ENCODE measurements around the gene FIGNL1. TPM values are rescaled to one million over a fixed set of nuclear protein-coding genes. Genes with fewer than 3 reads are reported as not detected.

Gene FIGNL1
- total RNA-seq, 1 experiment from 2014 or later = 13.8 TPM

DNA sequence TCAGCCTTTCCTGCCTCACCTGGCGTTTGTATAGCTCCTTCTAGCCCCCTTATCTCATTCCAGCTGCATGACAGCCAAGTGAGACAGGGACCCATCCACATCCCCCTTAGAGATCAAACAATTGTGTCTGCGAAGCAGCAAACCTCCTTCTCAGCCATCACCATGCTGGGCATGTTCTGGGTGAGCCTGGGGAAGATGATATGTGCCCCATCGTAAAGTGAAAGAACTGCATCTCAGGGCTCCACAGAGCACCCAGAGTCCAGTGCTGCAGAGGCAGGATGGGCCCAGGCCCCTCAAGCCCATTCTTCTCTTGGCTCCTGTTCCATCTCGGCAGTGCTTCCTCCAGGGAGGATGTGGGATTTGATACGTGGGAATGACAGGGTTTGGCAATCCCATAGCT lies 43.2 kb downstream of the FIGNL1 start:
- no peak overlapping the region for H2BK20ac ChIP-seq (ENCODE audit: low read depth, low read length, poor library complexity, severe bottlenecking)
- no peak overlapping the region for H4K91ac ChIP-seq (ENCODE audit: insufficient read length, low read depth, low read length)
- H3K27ac ChIP-seq (ENCODE audit: insufficient read length, low read depth, low read length) = no peak overlapping the region
- no peaks in the 10 kb centered on the region for H3K4me1 ChIP-seq (ENCODE audit: insufficient read depth, low read length)
- no CpG with 5 or more reads among the region's 5 CpGs for WGBS (ENCODE audit: extremely low coverage, insufficient read length, low lambda C conversion rate)
- DNase-seq = no peak
- no peak overlapping the region for H3K18ac ChIP-seq (ENCODE audit: insufficient read length, low read depth, low read length)
- H3K23me2 ChIP-seq (ENCODE audit: insufficient read length, low read depth, low read length, poor library complexity, severe bottlenecking) = no peaks in the 10 kb centered on the region
- H3K79me1 ChIP-seq (ENCODE audit: insufficient read depth, low read depth, low read length, poor library complexity, severe bottlenecking) = no peaks in the 10 kb centered on the region
- H2AFZ ChIP-seq (ENCODE audit: low read length) = no peak overlapping the region
- no peaks in the 10 kb centered on the region for H3K4me1 Mint-ChIP-seq
- H3K27me3 ChIP-seq (ENCODE audit: insufficient read depth, low read length) = no peaks in the 10 kb centered on the region
- H4K20me1 ChIP-seq (ENCODE audit: control insufficient read depth, insufficient read depth, insufficient read length) = no peaks in the 10 kb centered on the region
- H3K4ac ChIP-seq (ENCODE audit: low read depth, low read length) = no peak overlapping the region
- no peak overlapping the region for H4K8ac ChIP-seq (replicated peaks; ENCODE audit: insufficient read length, low read depth, low read length)
- no peak overlapping the region for H3K4me2 ChIP-seq (ENCODE audit: insufficient read depth, insufficient read length, low read length)
- H4K5ac ChIP-seq (ENCODE audit: insufficient read length, low read depth, low read length) = no peak overlapping the region
- no peaks in the 10 kb centered on the region for H3K9me3 ChIP-seq (ENCODE audit: control insufficient read depth, low read depth, low read length)
- no peak overlapping the region for H2BK5ac ChIP-seq (ENCODE audit: insufficient read length, low read length)
- H2AK5ac ChIP-seq (ENCODE audit: insufficient read length, low read length) = no peak overlapping the region
- H3K14ac ChIP-seq (ENCODE audit: insufficient read depth, low read length) = no peak overlapping the region
- no peak overlapping the region for H3K56ac ChIP-seq (ENCODE audit: insufficient read length, low read depth, low read length)
- no peak overlapping the region for H2BK120ac ChIP-seq (ENCODE audit: low read depth, low read length, poor library complexity, severe bottlenecking)
- H3K9ac ChIP-seq (ENCODE audit: extremely low read depth, insufficient read length, low read length) = no peak overlapping the region
- H3K4me3 Mint-ChIP-seq = no peak overlapping the region
- peaks cover 2% of the 10 kb centered on the region; the same call in 1 of the 2 replicates for H3K27me3 Mint-ChIP-seq (ENCODE audit: low read depth)
- no peak overlapping the region for H3K27ac Mint-ChIP-seq
- H3K9me3 Mint-ChIP-seq = no peaks in the 10 kb centered on the region
- no peak overlapping the region for H3K23ac ChIP-seq (ENCODE audit: insufficient read length, low read depth, low read length)
- H3K36me3 Mint-ChIP-seq (ENCODE audit: insufficient read depth in 1 of 3, low read depth in 3 of 3) = no peaks in the 10 kb centered on the region
- H2BK15ac ChIP-seq (ENCODE audit: low read depth, low read length) = no peak overlapping the region
- no peak overlapping the region for H2BK12ac ChIP-seq (ENCODE audit: insufficient read length, low read depth, low read length)
- TF ChIP-seq CTCF (conservative IDR thresholded peaks at IDR 0.05) = no peak
- no peak overlapping the region for H3T11ph ChIP-seq (ENCODE audit: low read length)
- no peaks in the 10 kb centered on the region for H3K79me2 ChIP-seq (ENCODE audit: insufficient read depth, low read length)
